ENCODE measurements around the gene GUCY1A2. TPM values are rescaled to one million over a fixed set of nuclear protein-coding genes. Genes with fewer than 3 reads are reported as not detected.

The GUCY1A2 gene
- total and polyA plus RNA-seq, 5 donors = 0.43 to 9.0 (median 2.4) TPM

DNA sequence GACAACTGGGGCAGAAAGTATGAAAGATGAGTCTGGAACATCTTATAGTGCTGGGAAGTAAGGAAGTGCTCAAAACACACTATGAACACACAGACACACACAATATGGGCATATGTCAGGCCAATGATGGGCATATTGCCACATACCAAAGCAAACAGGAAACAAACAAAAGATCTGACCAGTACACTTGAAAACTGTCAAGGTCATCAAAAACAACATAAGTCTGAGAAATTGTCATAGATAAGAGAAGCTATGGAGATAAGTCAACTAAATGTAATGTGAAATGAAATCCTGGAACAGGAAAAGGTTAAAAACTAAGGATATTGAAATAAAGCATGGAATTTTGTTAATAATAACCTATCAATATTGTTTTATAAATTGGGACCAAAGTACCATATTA, 46.4 kb downstream of the GUCY1A2 start:
- Histone ChIP-seq H3K27ac (ENCODE audit: low read length) (no peak overlapping the region), H3K4me3 (ENCODE audit: low read length) (no peak overlapping the region), H3K4me1 (ENCODE audit: control insufficient read depth, insufficient read depth, low read length) (no peaks in the 10 kb centered on the region), H3K27me3 (ENCODE audit: control insufficient read depth, insufficient read depth) (no peaks in the 10 kb centered on the region), H3K9me3 (ENCODE audit: control insufficient read depth, low read length) (no peaks in the 10 kb centered on the region)
- intact Hi-C loops (cut with DNase I) = no loop called here
- no peak for DNase-seq
- no peak for ATAC-seq

GRCh38 chr11:106969644-106970355, 48.5 kb downstream of the GUCY1A2 start:
- Histone ChIP-seq H3K27ac (ENCODE audit: low read length) (no peak overlapping the region), H3K27me3 (ENCODE audit: control insufficient read depth, insufficient read depth) (no peaks in the 10 kb centered on the region), H3K4me1 (ENCODE audit: control insufficient read depth, insufficient read depth, low read length) (peaks cover 1% of the 10 kb centered on the region), H3K9me3 (ENCODE audit: control insufficient read depth, low read length) (no peaks in the 10 kb centered on the region), H3K4me3 (ENCODE audit: low read length) (no peak overlapping the region)
- DNase-seq (no peak), ATAC-seq (no peak)
- intact Hi-C loops (cut with DNase I) = no loop called here
- 40% methylated on average over 1 of the region's 1 CpG for WGBS

GRCh38 chr11:106962995-106963394, 55.3 kb downstream of the GUCY1A2 start:
- Histone ChIP-seq H3K27me3 (ENCODE audit: control insufficient read depth, insufficient read depth) (no peaks in the 10 kb centered on the region), H3K27ac (ENCODE audit: low read length) (no peak overlapping the region), H3K4me3 (ENCODE audit: low read length) (no peak overlapping the region), H3K9me3 (ENCODE audit: control insufficient read depth, low read length) (no peaks in the 10 kb centered on the region), H3K4me1 (ENCODE audit: control insufficient read depth, insufficient read depth, low read length) (peaks cover 5% of the 10 kb centered on the region)
- no peak for ATAC-seq
- WGBS = 66% methylated on average over 2 of the region's 2 CpGs
- no peak for DNase-seq
- intact Hi-C loops (cut with DNase I) = no loop called here

GRCh38 chr11:106961518-106961917, 56.8 kb downstream of the GUCY1A2 start:
- no peak for ATAC-seq
- WGBS = 35% methylated on average over 1 of the region's 1 CpG
- no peaks in the 10 kb centered on the region for H3K27me3 ChIP-seq (ENCODE audit: control insufficient read depth, insufficient read depth)
- H3K27ac ChIP-seq (ENCODE audit: low read length) = no peak overlapping the region
- intact Hi-C loops (cut with DNase I) = no loop called here
- peaks cover 5% of the 10 kb centered on the region for H3K4me1 ChIP-seq (ENCODE audit: control insufficient read depth, insufficient read depth, low read length)
- DNase-seq = no peak
- H3K4me3 ChIP-seq (ENCODE audit: low read length) = no peak overlapping the region
- no peaks in the 10 kb centered on the region for H3K9me3 ChIP-seq (ENCODE audit: control insufficient read depth, low read length)

GRCh38 chr11:106961048-106961447, 57.2 kb downstream of the GUCY1A2 start:
- Histone ChIP-seq H3K27me3 (ENCODE audit: control insufficient read depth, insufficient read depth) (no peaks in the 10 kb centered on the region), H3K4me1 (ENCODE audit: control insufficient read depth, insufficient read depth, low read length) (peaks cover 5% of the 10 kb centered on the region), H3K4me3 (ENCODE audit: low read length) (no peak overlapping the region), H3K27ac (ENCODE audit: low read length) (no peak overlapping the region), H3K9me3 (ENCODE audit: control insufficient read depth, low read length) (no peaks in the 10 kb centered on the region)
- ATAC-seq (no peak), DNase-seq (no peak)
- WGBS = 8% methylated on average over 1 of the region's 1 CpG
- intact Hi-C loops (cut with DNase I) = no loop called here

DNA sequence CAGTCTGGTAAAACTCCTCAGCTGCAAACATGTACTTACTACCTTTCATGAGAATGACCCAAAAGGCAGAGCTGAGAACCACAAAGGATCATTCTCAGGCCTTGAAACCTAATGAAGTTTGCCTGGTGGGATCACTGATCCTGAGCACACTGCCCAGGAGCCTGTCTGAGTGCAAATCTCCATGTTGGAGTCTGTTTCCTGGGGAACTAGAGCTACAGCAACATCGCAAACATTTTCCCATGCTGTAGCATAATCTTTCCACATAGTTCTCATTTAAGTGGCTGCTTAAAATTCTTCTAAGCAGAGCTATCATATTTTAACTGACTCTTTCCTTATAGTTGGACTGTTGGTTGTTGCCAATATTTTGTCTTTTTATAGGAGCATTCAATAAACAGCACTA, 58.5 kb downstream of the GUCY1A2 start:
- Histone ChIP-seq H3K4me3 (ENCODE audit: low read length) (no peak overlapping the region), H3K9me3 (ENCODE audit: control insufficient read depth, low read length) (no peaks in the 10 kb centered on the region), H3K4me1 (ENCODE audit: control insufficient read depth, insufficient read depth, low read length) (peaks cover 4% of the 10 kb centered on the region), H3K27ac (ENCODE audit: low read length) (no peak overlapping the region), H3K27me3 (ENCODE audit: control insufficient read depth, insufficient read depth) (no peaks in the 10 kb centered on the region)
- 56% methylated on average over 1 of the region's 1 CpG for WGBS
- intact Hi-C loops (cut with DNase I) = no loop called here
- ATAC-seq (no peak), DNase-seq (no peak)

DNA sequence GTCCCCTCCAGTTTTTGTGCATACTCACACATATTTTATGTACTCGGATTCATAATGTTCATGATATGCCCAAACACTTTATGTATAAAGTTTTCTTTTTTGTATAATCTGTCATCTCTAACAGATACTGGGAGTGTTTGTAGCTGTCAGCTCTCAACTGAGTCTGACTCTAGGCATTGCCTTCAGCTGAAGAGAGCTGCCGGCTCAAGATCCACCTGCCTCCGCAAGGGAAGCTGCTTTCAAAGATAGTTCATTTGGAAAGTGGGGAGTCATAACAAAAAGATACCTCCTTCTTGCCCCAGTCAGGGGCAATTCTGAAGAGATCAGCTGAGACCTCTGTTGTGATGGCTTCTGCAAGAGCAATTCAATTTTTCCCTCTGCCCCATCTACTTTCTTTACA, 58.9 kb downstream of the GUCY1A2 start:
- H3K27ac ChIP-seq (ENCODE audit: low read length) = no peak overlapping the region
- H3K9me3 ChIP-seq (ENCODE audit: control insufficient read depth, low read length) = no peaks in the 10 kb centered on the region
- H3K4me3 ChIP-seq (ENCODE audit: low read length) = no peak overlapping the region
- intact Hi-C loops (cut with DNase I) = no loop called here
- ATAC-seq = no peak
- H3K4me1 ChIP-seq (ENCODE audit: control insufficient read depth, insufficient read depth, low read length) = peaks cover 4% of the 10 kb centered on the region
- no peak for DNase-seq
- WGBS = 69% methylated on average over 3 of the region's 3 CpGs
- no peaks in the 10 kb centered on the region for H3K27me3 ChIP-seq (ENCODE audit: control insufficient read depth, insufficient read depth)

- intact Hi-C loops (cut with DNase I) = no loop called here
- ATAC-seq = peak in 1 of 2 donors; percentile 29
- no peak overlapping the region for H3K27ac ChIP-seq (ENCODE audit: low read length)
- H3K9me3 ChIP-seq (ENCODE audit: control insufficient read depth, low read length) = no peaks in the 10 kb centered on the region
- peaks cover 4% of the 10 kb centered on the region for H3K4me1 ChIP-seq (ENCODE audit: control insufficient read depth, insufficient read depth, low read length)
- DNase-seq = no peak
- no peak overlapping the region for H3K4me3 ChIP-seq (ENCODE audit: low read length)
- H3K27me3 ChIP-seq (ENCODE audit: control insufficient read depth, insufficient read depth) = no peaks in the 10 kb centered on the region
- WGBS = 23% methylated on average over 7 of the region's 7 CpGs
Measured at GRCh38 chr11:106958517-106959248, 59.6 kb downstream of the GUCY1A2 start.

GRCh38 chr11:106957030-106957482, 61.2 kb downstream of the GUCY1A2 start:
- H3K27ac ChIP-seq (ENCODE audit: low read length) = no peak overlapping the region
- H3K4me1 ChIP-seq (ENCODE audit: control insufficient read depth, insufficient read depth, low read length) = peaks cover 4% of the 10 kb centered on the region
- DNase-seq (peak in 2 of 3 donors; percentile 31 to 34), ATAC-seq (no peak)
- H3K9me3 ChIP-seq (ENCODE audit: control insufficient read depth, low read length) = no peaks in the 10 kb centered on the region
- no peak overlapping the region for H3K4me3 ChIP-seq (ENCODE audit: low read length)
- intact Hi-C loops (cut with DNase I) = no loop called here
- 89% methylated on average over 5 of the region's 5 CpGs for WGBS
- no peaks in the 10 kb centered on the region for H3K27me3 ChIP-seq (ENCODE audit: control insufficient read depth, insufficient read depth)

DNA sequence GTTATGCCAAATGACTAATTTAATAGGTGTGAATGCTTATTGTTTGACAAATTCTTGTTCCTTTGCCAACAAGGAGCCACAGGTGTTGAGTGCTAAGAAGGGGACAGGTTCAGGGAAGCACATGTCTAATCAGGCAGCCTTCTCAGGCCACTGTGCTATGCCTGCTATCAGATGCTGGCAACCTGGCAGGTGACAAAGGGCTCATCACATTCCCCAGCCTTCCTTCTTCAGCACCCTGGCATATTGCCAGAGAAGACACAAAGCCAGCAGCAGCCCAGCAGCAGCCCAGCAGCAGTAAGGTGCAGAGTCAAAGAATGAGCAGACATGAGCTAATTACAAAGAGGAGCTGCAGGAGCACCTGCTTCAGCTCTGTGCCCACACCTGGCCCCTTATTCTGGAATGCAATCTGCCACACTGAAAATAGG, 68.2 kb downstream of the GUCY1A2 start:
- H3K27ac ChIP-seq (ENCODE audit: low read length) = no peak overlapping the region
- no peaks in the 10 kb centered on the region for H3K4me1 ChIP-seq (ENCODE audit: control insufficient read depth, insufficient read depth, low read length)
- H3K9me3 ChIP-seq (ENCODE audit: control insufficient read depth, low read length) = no peaks in the 10 kb centered on the region
- no peaks in the 10 kb centered on the region for H3K27me3 ChIP-seq (ENCODE audit: control insufficient read depth, insufficient read depth)
- no peak overlapping the region for H3K4me3 ChIP-seq (ENCODE audit: low read length)
- intact Hi-C loops (cut with DNase I) = no loop called here
- DNase-seq = peak in 1 of 3 donors; percentile 47
- ATAC-seq = peak; percentile 71 to 88

DNA sequence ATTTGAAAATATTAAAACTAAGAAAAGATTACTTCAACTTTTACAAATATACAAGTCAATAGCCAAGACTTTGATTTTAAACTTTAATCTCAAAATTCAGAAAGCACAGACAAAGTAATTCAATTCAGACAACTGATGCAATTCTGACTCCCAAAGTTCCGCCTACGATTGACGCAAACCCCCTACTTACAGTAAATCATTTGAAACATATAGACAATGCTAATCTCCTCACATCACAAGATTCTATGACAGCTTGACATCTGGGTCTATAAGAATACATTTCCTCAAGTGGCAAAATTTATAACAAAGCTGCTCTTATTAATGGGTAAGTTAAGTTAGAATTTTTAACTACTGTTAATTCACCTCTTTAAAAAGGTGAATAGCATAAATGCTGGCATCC, 75.2 kb downstream of the GUCY1A2 start:
- Histone ChIP-seq H3K27me3 (ENCODE audit: control insufficient read depth, insufficient read depth) (no peaks in the 10 kb centered on the region), H3K4me1 (ENCODE audit: control insufficient read depth, insufficient read depth, low read length) (no peaks in the 10 kb centered on the region), H3K4me3 (ENCODE audit: low read length) (no peak overlapping the region), H3K27ac (ENCODE audit: low read length) (no peak overlapping the region), H3K9me3 (ENCODE audit: control insufficient read depth, low read length) (no peaks in the 10 kb centered on the region)
- ATAC-seq (no peak), DNase-seq (no peak)
- WGBS = 94% methylated on average over 3 of the region's 3 CpGs
- intact Hi-C loops (cut with DNase I) = no loop called here
